ENCODE results near the gene MMP28. TPM values are rescaled to one million over a fixed set of nuclear protein-coding genes. Genes with fewer than 3 reads are reported as not detected.

Gene MMP28
- total RNA-seq: not detected

GRCh38 chr17:35795007-35795870 is at the start of gene MMP28:
Gene MMP28 (minus strand): TSS chr17:35795641. CDS start chr17:35795377, 264 bp downstream.

GRCh38 chr17:35808962-35809854 is 13.8 kb upstream of the MMP28 start, which contains the start of gene TAF15:
Gene TAF15 (plus strand): TSS chr17:35809484. CDS start chr17:35809570, 86 bp downstream.

GRCh38 chr17:35760587-35760986 is 34.9 kb downstream of the MMP28 start, which contains the start of gene C17orf50:
Gene C17orf50 (plus strand): TSS chr17:35760887. CDS start chr17:35760942, 55 bp downstream.

GRCh38 chr17:35752945-35753764 is 42.3 kb downstream of the MMP28 start, which contains the start of gene GAS2L2:
Gene GAS2L2 (minus strand): TSS chr17:35753239. CDS start chr17:35752850, 389 bp downstream.

GRCh38 chr17:35731239-35731916 is 64.1 kb downstream of the MMP28 start, which contains the start of gene RASL10B:
Gene RASL10B (plus strand): TSS chr17:35731639. CDS start chr17:35735185, 3,546 bp downstream.

Other genes starting within 250 kb of the MMP28 start
- gene SLFN14, start 234.8 kb downstream of the MMP28 start, total RNA-seq: not detected
- 1 to 10 TPM; 2.7 to 4.8 TPM for gene PEX12, start 217.1 kb downstream of the MMP28 start, total RNA-seq
- gene AP2B1, start 208.3 kb downstream of the MMP28 start, total RNA-seq: 10 to 100 TPM; 65.0 to 66.3 TPM
- gene RASL10B, start 64.0 kb downstream of the MMP28 start, total RNA-seq: under 1 TPM; 0.33 to 0.69 TPM
- not detected for gene GAS2L2, start 42.4 kb downstream of the MMP28 start, total RNA-seq
- gene C17orf50, start 34.8 kb downstream of the MMP28 start, total RNA-seq: not detected
- gene TAF15, start 13.8 kb upstream of the MMP28 start, total RNA-seq: 10 to 100 TPM; 29.9 to 41.6 TPM
- gene HEATR9, start 73.2 kb upstream of the MMP28 start, total RNA-seq: not detected
- gene CCL5, start 84.7 kb upstream of the MMP28 start, total RNA-seq: 1 to 10 TPM in 1 of 2 donors, under 1 TPM in 1; 0.67 to 2.8 TPM
- gene RDM1, start 135.1 kb upstream of the MMP28 start, total RNA-seq: 1 to 10 TPM; 1.3 to 1.4 TPM
- not detected for gene LYZL6, start 148.1 kb upstream of the MMP28 start, total RNA-seq
- gene CCL16, start 185.9 kb upstream of the MMP28 start, total RNA-seq: not detected
- gene CCL14, start 191.1 kb upstream of the MMP28 start, total RNA-seq: not detected
- gene CCL15, start 205.9 kb upstream of the MMP28 start, total RNA-seq: not detected
- not detected for gene CCL23, start 222.3 kb upstream of the MMP28 start, total RNA-seq